ENCODE results near the gene LDLRAD3.

DNA sequence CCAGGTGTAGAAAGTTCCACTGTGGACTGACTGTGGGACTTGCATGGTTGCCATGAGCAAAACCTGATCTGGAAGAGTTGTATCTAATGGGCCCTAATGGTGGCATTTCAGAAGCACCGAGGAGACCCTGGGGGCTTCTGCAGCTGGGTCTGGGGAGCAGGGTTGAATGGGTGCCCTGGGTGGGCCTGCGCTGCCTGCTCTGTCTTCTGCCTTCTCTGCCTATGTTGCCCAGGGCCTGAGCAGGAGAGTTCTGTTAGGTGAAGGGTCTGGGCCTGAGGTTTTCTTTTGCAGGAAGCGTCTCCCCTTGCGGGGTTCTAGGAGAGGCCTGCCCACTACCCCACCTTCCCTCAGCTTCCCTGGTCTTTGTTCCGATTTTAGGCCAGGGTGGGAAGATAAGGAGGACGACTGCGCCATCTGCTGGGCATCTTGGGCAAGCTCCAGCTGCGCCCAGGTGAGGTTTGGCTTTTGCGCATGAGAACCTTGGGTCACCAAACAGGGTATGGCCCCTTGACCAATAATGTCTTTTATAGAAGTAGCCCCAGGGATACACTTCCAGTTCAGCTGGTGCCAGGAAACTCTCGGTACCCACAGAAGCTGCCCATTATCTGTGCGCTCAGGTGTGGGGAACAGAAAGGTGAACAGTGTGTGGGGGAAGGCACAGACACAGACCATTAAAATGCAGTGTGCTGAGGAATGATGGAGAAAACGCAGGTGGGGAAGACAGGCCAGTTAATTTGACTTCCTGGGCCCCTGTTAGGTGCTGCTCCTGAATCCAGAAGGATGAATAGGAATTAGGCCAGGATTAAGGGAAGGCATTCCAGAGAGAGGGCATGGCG is 322.1 kb downstream of the LDLRAD3 start:
- TF ChIP-seq, protein P1, sequence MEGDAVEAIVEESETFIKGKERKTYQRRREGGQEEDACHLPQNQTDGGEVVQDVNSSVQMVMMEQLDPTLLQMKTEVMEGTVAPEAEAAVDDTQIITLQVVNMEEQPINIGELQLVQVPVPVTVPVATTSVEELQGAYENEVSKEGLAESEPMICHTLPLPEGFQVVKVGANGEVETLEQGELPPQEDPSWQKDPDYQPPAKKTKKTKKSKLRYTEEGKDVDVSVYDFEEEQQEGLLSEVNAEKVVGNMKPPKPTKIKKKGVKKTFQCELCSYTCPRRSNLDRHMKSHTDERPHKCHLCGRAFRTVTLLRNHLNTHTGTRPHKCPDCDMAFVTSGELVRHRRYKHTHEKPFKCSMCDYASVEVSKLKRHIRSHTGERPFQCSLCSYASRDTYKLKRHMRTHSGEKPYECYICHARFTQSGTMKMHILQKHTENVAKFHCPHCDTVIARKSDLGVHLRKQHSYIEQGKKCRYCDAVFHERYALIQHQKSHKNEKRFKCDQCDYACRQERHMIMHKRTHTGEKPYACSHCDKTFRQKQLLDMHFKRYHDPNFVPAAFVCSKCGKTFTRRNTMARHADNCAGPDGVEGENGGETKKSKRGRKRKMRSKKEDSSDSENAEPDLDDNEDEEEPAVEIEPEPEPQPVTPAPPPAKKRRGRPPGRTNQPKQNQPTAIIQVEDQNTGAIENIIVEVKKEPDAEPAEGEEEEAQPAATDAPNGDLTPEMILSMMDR (IDR thresholded peaks at IDR 0.05): peak; percentile 72 to 83 (median 77)
- TF ChIP-seq POLR2A (IDR thresholded peaks at IDR 0.05) (no peak), EP300 (IDR thresholded peaks at IDR 0.05; ENCODE audit: low read depth) (no peak), POLR2AphosphoS5 (IDR thresholded peaks at IDR 0.05) (no peak)
